Common myeloid progenitor, CD34-positive (primary cell): ENCODE measurements around the gene PRKCQ.
A peak's percentile ranks its signal among the peaks of the same experiment; 100 is the strongest.

Experiments used
- CTCF ChIA-PET: fragments of 350-600 bp; sonication (Branson Sonifier 250); formaldehyde crosslinking; loops from one replicate; lab custom pipeline; 2021; ENCODE audit warnings: antibody characterized with exemption; lab: Charles Lee
- POLR2A ChIA-PET: fragments of 350-600 bp; sonication (Branson Sonifier 250); formaldehyde crosslinking; loops from one replicate; lab custom pipeline; 2021; ENCODE audit warnings: antibody characterized with exemption; lab: Charles Lee
- DNase-seq, 3 donors: peaks; one replicate each; pipeline versions ENCODE4 v3.0.0 to v3.0.0-alpha.2; 2013
- H3K27ac ChIP-seq, 2 experiments: 1 replicate in 1 of 2; 2 replicates in 1 of 2; pipeline ENCODE4 v1.7.0; 2013; ENCODE audit warnings: inconsistent platforms in 2 of 2, low read length in 2 of 2, mild to moderate bottlenecking in 2 of 2, low read depth in 1 of 2, moderate library complexity in 1 of 2; ENCODE audit not compliant: severe bottlenecking in 2 of 2, insufficient read depth in 1 of 2, poor library complexity in 1 of 2
- H3K27me3 ChIP-seq, 5 experiments: replicated peaks in 2 of 5; 1 replicate in 3 of 5; 2 replicates in 2 of 5; pipeline versions ENCODE4 v1.6.1 to v1.7.0; 2013; ENCODE audit warnings: low read length in 4 of 5, mild to moderate bottlenecking in 2 of 5, moderate library complexity in 2 of 5, inconsistent platforms in 1 of 5; ENCODE audit not compliant: insufficient read depth in 5 of 5, control insufficient read depth in 4 of 5
- H3K36me3 ChIP-seq, 4 experiments: 1 replicate in 2 of 4; 2 replicates in 2 of 4; pipeline versions ENCODE4 v1.6.1 to v1.7.0; 2013; ENCODE audit warnings: low read length in 3 of 4, control low read depth in 1 of 4, mild to moderate bottlenecking in 1 of 4; ENCODE audit not compliant: control insufficient read depth in 4 of 4, insufficient read depth in 4 of 4
- H3K4me1 ChIP-seq, 4 experiments: 1 replicate in 3 of 4; 2 replicates in 1 of 4; pipeline versions ENCODE4 v1.6.1 to v1.7.1; 2013; ENCODE audit warnings: low read length in 3 of 4, mild to moderate bottlenecking in 3 of 4, control low read depth in 1 of 4, inconsistent platforms in 1 of 4, moderate library complexity in 1 of 4; ENCODE audit not compliant: control insufficient read depth in 4 of 4, insufficient read depth in 4 of 4; ENCODE audit errors: control extremely low read depth in 1 of 4
- H3K4me3 ChIP-seq, 7 experiments: 1 replicate in 4 of 7; 2 replicates in 3 of 7; pipeline versions ENCODE4 v1.5.1 to v1.7.0; 2013; ENCODE audit warnings: mild to moderate bottlenecking in 7 of 7, low read length in 6 of 7, moderate library complexity in 6 of 7, inconsistent platforms in 2 of 7, low read depth in 2 of 7, control low read depth in 1 of 7; ENCODE audit not compliant: insufficient read depth in 4 of 7, control insufficient read depth in 1 of 7; ENCODE audit errors: extremely low read depth in 1 of 7
- H3K9me3 ChIP-seq, 5 experiments: 1 replicate in 4 of 5; 2 replicates in 1 of 5; pipeline versions ENCODE4 v1.6.1 to v1.7.1; 2013; ENCODE audit warnings: low read length in 4 of 5, mild to moderate bottlenecking in 2 of 5, inconsistent platforms in 1 of 5, low read depth in 1 of 5, moderate library complexity in 1 of 5; ENCODE audit not compliant: control insufficient read depth in 4 of 5, insufficient read depth in 2 of 5; ENCODE audit errors: control extremely low read depth in 1 of 5
- WGBS: methylation state at CpG from one replicate; pipeline ENCODE4 v1.1.5; 2013; ENCODE audit not compliant: insufficient coverage; 5-methylcytosine and 5-hydroxymethylcytosine counted together

PRKCQ gene

DNA sequence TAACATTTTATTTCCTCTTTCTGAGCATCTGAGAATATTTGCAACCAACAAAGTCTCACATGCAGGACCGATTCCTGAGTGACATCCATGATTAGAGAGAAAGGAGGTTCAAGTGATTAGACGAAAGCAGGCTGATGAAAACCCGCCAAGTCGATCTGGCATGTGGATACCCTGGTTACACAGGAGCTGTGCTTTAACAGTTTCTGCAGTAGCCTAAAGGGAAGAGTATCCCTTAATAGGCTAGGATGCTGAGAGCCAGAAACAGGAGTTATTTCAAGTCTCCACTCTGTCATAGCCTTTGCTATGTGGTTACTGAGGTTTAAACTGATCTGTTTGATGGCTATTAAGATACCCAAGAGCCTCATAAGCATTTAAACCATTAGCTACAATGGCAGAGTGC is 82.5 kb downstream of the PRKCQ start:
- Histone ChIP-seq H3K27ac (no peak overlapping the region), H3K4me3 (no peak overlapping the region), H3K27me3 (no peaks in the 10 kb centered on the region), H3K36me3 (peaks cover 15 to 71% (median 48%) of the 10 kb centered on the region in 4 experiments), H3K9me3 (peaks cover 0 to 5% (median 0%) of the 10 kb centered on the region in 5 experiments), H3K4me1 (peaks cover 3 to 45% (median 24%) of the 10 kb centered on the region in 4 experiments)
- 89% methylated on average over 4 of the region's 4 CpGs for WGBS
- no peak for DNase-seq
- POLR2A ChIA-PET: interaction anchor here (1.2 kb wide), 1 partner anchor 24 kb away, joined by 4 read pairs; no protein-coding TSS in a partner anchor
- CTCF ChIA-PET: interaction anchor here (0.6 to 2.1 kb wide), 2 partner anchors 14 to 24 kb away, joined by 3 to 5 read pairs; no protein-coding TSS in a partner anchor

DNA sequence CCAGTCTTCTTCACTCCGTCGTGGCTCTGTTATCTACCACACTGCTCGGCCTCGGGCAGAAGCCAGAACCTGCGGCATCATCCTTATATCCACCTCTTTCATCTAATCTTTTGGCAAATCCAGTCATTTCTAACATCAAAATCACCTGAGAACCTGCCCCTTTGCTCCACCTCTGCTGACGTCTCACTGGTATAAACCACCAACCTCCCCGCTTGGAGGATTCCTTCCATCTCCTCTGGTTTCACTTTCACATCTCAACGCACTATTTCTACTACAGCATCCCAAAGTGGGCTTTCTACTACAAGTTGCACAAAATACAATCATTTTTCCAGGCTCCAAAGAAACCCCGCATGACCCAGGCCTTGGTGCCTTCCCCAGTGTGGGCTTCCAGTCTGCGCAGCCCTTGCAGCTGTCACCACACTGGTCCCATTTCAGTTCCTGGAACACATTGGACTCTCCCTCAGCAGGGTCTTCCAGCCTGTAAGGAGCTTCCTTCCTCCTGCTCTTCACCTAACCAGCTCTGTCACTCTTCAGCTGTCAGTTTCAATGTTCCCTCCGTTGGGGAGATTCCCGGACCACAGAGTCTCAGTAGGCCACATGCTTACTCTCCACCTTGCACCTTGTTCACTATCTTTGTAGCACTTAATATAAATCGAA is 85.0 kb downstream of the PRKCQ start:
- WGBS: 70% methylated on average over 12 of the region's 13 CpGs
- Histone ChIP-seq H3K27me3 (no peaks in the 10 kb centered on the region), H3K27ac (peak overlapping the region; percentile 9 to 43), H3K4me1 (peaks cover 3 to 38% (median 23%) of the 10 kb centered on the region in 4 experiments), H3K9me3 (peaks cover 0 to 5% (median 0%) of the 10 kb centered on the region in 5 experiments), H3K4me3 (peak overlapping the region in 5 of 7 experiments; percentile 13 to 64 (median 29)), H3K36me3 (peaks cover 10 to 72% (median 47%) of the 10 kb centered on the region in 4 experiments)
- POLR2A ChIA-PET: no interaction called here
- CTCF ChIA-PET: interaction anchor here (0.7 to 1.7 kb wide), 3 partner anchors 9 to 43 kb away, joined by 3 to 5 read pairs (median 4); no protein-coding TSS in a partner anchor
- peak; percentile 43 to 75 (median 70) for DNase-seq

DNA sequence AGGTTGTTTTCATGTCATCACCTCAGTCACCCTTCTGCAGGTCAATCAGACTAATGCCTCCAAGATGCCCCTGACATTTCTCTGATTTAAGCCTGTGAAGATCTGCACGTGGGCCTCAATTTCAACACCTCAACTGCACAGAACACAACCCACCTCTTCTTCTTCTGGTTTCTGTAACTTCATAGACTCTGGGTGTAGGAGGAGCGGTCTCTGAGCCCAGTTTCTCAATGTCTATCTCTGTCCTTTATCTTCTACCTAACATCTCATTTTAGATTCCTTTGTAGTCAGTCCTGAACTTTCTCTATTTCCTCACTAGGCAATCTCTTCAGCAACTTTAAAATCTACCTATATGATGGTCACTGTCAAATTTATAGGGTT is 85.6 kb downstream of the PRKCQ start:
- ChIA-PET POLR2A (no interaction called here), CTCF (interaction anchor here (1.4 to 1.7 kb wide), 3 partner anchors 8 to 21 kb away, joined by 4 read pairs; no protein-coding TSS in a partner anchor)
- WGBS: 100% methylated on average over 1 of the region's 2 CpGs
- peaks cover 16 to 74% (median 45%) of the 10 kb centered on the region in 4 experiments for H3K36me3 ChIP-seq
- H3K9me3 ChIP-seq: peaks cover 0 to 4% (median 0%) of the 10 kb centered on the region in 5 experiments
- peaks cover 3 to 38% (median 20%) of the 10 kb centered on the region in 4 experiments for H3K4me1 ChIP-seq
- H3K27me3 ChIP-seq: no peaks in the 10 kb centered on the region
- no peak for DNase-seq
- peak overlapping the region in 1 of 2 experiments; percentile 43 for H3K27ac ChIP-seq
- no peak overlapping the region for H3K4me3 ChIP-seq

DNA sequence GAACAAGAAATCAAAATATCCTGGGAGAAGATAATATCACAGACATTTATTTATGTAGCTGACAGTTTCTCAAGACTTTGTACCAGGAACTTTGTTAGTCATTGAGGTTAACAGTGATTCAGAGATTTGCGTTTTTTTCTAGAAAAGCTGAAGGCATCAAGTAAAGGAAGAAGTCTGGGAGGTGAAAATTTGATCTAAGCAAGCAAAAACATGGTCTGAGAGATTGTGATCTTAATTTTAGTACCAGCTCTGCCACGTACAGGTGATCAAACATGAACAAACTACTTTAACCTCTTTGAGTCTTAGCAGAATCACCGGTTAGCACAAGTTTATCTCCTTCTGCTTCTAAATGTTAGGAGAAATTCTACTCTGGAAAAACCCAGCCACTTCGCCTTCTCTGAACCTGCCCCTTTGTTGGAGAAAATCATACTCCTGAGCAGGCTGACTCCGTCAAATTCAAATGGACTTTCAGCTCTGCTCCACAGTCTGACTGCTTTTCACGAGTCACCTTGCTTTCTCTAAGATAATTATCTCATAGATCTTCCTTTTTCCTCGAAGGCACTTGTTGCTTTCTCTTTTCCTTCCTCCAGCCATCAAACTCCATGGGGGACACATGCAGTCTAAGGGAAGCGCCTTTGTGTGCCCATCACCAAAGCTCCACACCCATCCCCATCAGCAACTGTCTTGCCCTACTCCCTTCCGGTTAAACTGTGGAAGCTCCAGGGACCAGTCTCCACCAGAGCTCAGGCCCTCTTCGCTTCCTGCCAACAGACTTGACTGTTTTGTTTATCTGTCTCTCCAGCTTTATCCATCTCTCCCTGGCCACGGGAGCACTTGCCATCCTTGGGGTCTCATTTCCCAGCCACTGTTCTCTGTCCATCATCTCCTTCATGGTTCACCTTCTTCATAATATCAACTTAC is 86.3 kb downstream of the PRKCQ start:
- Histone ChIP-seq H3K9me3 (no peaks in the 10 kb centered on the region), H3K4me1 (peaks cover 0 to 32% (median 15%) of the 10 kb centered on the region in 4 experiments), H3K27ac (no peak overlapping the region), H3K4me3 (no peak overlapping the region), H3K36me3 (peaks cover 16 to 80% (median 49%) of the 10 kb centered on the region in 4 experiments), H3K27me3 (no peaks in the 10 kb centered on the region)
- 75% methylated on average over 10 of the region's 11 CpGs for WGBS
- CTCF ChIA-PET: interaction anchor here (1.4 to 1.7 kb wide), 3 partner anchors 9 to 20 kb away, joined by 4 read pairs; no protein-coding TSS in a partner anchor
- POLR2A ChIA-PET: interaction anchor here (0.6 kb wide), 1 partner anchor 202 kb away, joined by 3 read pairs; no protein-coding TSS in a partner anchor
- DNase-seq: peak in 2 of 3 donors; percentile 48 to 54

DNA sequence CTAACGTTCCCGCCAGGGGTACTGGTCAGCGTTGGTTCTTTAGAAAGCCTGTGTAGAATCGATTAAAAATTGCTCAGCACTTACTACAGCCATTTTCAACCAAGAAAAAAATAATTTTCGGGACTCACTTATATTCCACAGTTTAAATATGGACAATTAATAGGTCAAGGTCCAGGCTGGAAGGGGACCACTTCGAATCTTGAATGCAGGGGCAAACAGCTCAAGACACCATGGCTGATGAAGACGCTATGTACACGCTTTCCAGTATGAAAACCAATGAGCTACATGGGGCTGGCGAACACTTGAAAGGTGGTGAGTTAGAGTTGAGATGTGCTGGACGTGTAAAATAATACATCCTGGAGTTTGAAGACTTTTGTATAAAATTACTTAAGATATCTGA is 87.2 kb downstream of the PRKCQ start:
- CTCF ChIA-PET: interaction anchor here (1.2 to 1.5 kb wide), 3 partner anchors 9 to 13 kb away, joined by 4 read pairs; no protein-coding TSS in a partner anchor
- H3K27ac ChIP-seq: no peak overlapping the region
- peaks cover 0 to 23% (median 10%) of the 10 kb centered on the region in 4 experiments for H3K4me1 ChIP-seq
- 90% methylated on average over 4 of the region's 10 CpGs for WGBS
- peaks cover 16 to 75% (median 48%) of the 10 kb centered on the region in 4 experiments for H3K36me3 ChIP-seq
- POLR2A ChIA-PET: no interaction called here
- H3K27me3 ChIP-seq: no peaks in the 10 kb centered on the region
- H3K9me3 ChIP-seq: no peaks in the 10 kb centered on the region
- no peak overlapping the region for H3K4me3 ChIP-seq
- DNase-seq: no peak

DNA sequence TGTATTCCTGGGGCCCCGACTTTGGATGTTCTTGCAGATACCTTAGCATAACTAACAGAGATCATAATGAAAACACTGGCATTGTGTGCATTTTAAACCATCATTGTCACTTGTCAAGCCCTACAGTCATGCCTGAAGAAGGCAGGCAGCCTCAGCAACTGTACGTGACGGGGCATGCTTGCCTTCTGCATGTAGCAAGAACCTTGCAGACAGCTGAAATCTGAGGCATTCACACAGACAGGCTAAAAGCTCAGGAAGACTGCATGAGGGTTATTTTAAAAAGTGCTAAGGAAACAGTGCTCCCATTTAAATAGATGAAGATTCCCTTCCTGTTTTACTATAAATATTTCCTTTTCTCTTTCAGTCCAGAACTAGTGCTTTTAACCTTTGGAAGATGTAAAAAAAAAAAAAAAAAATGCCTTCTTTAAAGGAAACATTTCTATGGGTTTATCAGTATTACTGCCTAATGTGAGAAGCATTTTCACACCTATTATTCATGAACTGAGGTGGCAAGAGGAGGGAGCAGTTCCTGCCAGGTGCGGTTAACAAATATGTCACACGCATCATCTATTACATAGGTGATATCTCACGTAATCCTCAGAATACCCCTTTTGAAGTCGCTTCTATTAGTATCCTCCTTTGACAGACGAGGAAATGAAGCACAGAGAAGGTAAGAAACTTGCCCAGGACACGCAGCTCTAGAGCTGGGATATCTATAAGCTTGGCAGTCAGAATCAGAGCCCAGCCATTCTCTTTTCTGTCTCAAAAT is 88.1 kb downstream of the PRKCQ start:
- POLR2A ChIA-PET: no interaction called here
- DNase-seq: no peak
- H3K27me3 ChIP-seq: no peaks in the 10 kb centered on the region
- H3K9me3 ChIP-seq: no peaks in the 10 kb centered on the region
- CTCF ChIA-PET: interaction anchor here (1.2 kb wide), 1 partner anchor 12 kb away, joined by 4 read pairs; no protein-coding TSS in a partner anchor
- 95% methylated on average over 8 of the region's 9 CpGs for WGBS
- H3K36me3 ChIP-seq: peaks cover 12 to 74% (median 46%) of the 10 kb centered on the region in 4 experiments
- H3K4me1 ChIP-seq: peaks cover 0 to 22% (median 9%) of the 10 kb centered on the region in 4 experiments
- H3K27ac ChIP-seq: no peak overlapping the region
- H3K4me3 ChIP-seq: no peak overlapping the region
